ENCODE results near the gene ZNRF2. TPM values are rescaled to one million over a fixed set of nuclear protein-coding genes. Genes with fewer than 3 reads are reported as not detected.

ZNRF2 gene
- total RNA-seq, 2 donors from 2014 or later: 20.2 to 29.4 TPM

GRCh38 chr7:30278849-30279652 is 5.3 kb upstream of the ZNRF2 start:
- no peaks in the 10 kb centered on the region for H3K4me1 ChIP-seq (ENCODE audit: control insufficient read depth in 1 of 2, low read depth in 2 of 2)
- H3K4me3 ChIP-seq: no peak overlapping the region
- ATAC-seq (ENCODE audit: insufficient number of reproducible peaks, low FRiP score, low read depth) (no peak), DNase-seq (ENCODE audit: low spot score) (no peak)
- TF ChIP-seq CTCF (IDR thresholded peaks at IDR 0.05): no peak
- no peaks in the 10 kb centered on the region for H3K9me3 ChIP-seq
- H3K36me3 ChIP-seq: no peaks in the 10 kb centered on the region
- H3K27ac ChIP-seq: no peak overlapping the region
- H3K27me3 ChIP-seq (replicated peaks; ENCODE audit: insufficient read depth): no peaks in the 10 kb centered on the region

DNA sequence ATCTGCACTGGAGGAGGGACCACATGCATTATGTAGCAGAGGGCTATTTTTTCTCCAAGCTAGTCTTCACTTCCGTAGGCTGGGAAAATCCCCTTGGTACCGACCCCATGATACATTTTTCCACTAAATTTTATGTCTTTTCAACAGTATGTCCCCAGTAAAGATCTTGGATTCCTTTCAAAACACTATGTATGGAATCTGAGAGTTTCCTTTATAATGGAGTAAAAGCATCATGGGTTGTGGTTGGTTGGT is 4.8 kb upstream of the ZNRF2 start:
- H3K27me3 ChIP-seq (replicated peaks; ENCODE audit: insufficient read depth): no peaks in the 10 kb centered on the region
- no peak overlapping the region for H3K27ac ChIP-seq
- TF ChIP-seq CTCF (IDR thresholded peaks at IDR 0.05): no peak
- ATAC-seq (ENCODE audit: insufficient number of reproducible peaks, low FRiP score, low read depth) (no peak), DNase-seq (ENCODE audit: low spot score) (no peak)
- no peaks in the 10 kb centered on the region for H3K36me3 ChIP-seq
- H3K4me1 ChIP-seq (ENCODE audit: control insufficient read depth in 1 of 2, low read depth in 2 of 2): no peaks in the 10 kb centered on the region
- no peaks in the 10 kb centered on the region for H3K9me3 ChIP-seq
- no peak overlapping the region for H3K4me3 ChIP-seq

- TF ChIP-seq CTCF (IDR thresholded peaks at IDR 0.05): no peak
- ATAC-seq (ENCODE audit: insufficient number of reproducible peaks, low FRiP score, low read depth): no peak
- no peak overlapping the region for H3K27ac ChIP-seq
- H3K27me3 ChIP-seq (replicated peaks; ENCODE audit: insufficient read depth): no peaks in the 10 kb centered on the region
- no peak for DNase-seq (ENCODE audit: low spot score)
- no peak overlapping the region for H3K4me3 ChIP-seq
- H3K4me1 ChIP-seq (ENCODE audit: control insufficient read depth in 1 of 2, low read depth in 2 of 2): no peaks in the 10 kb centered on the region
- no peaks in the 10 kb centered on the region for H3K9me3 ChIP-seq
- H3K36me3 ChIP-seq: no peaks in the 10 kb centered on the region
These were observed 3.8 kb upstream of the ZNRF2 start for GRCh38 chr7:30280631-30281030.

- ATAC-seq (ENCODE audit: insufficient number of reproducible peaks, low FRiP score, low read depth) (no peak), DNase-seq (ENCODE audit: low spot score) (no peak)
- peaks cover 2 to 3% of the 10 kb centered on the region in 2 donors for H3K4me1 ChIP-seq (ENCODE audit: control insufficient read depth in 1 of 2, low read depth in 2 of 2)
- no peak overlapping the region for H3K27ac ChIP-seq
- no peak for TF ChIP-seq CTCF (IDR thresholded peaks at IDR 0.05)
- no peak overlapping the region for H3K4me3 ChIP-seq
- H3K36me3 ChIP-seq: no peaks in the 10 kb centered on the region
- no peaks in the 10 kb centered on the region for H3K9me3 ChIP-seq
- no peaks in the 10 kb centered on the region for H3K27me3 ChIP-seq (replicated peaks; ENCODE audit: insufficient read depth)
These were observed 3.1 kb upstream of the ZNRF2 start for GRCh38 chr7:30281263-30281662.

- ATAC-seq (ENCODE audit: insufficient number of reproducible peaks, low FRiP score, low read depth): no peak
- no peak for TF ChIP-seq CTCF (IDR thresholded peaks at IDR 0.05)
- no peak for DNase-seq (ENCODE audit: low spot score)
- Histone ChIP-seq H3K27ac (no peak overlapping the region), H3K27me3 (replicated peaks; ENCODE audit: insufficient read depth) (no peaks in the 10 kb centered on the region), H3K36me3 (no peaks in the 10 kb centered on the region), H3K4me3 (no peak overlapping the region), H3K9me3 (no peaks in the 10 kb centered on the region), H3K4me1 (ENCODE audit: control insufficient read depth in 1 of 2, low read depth in 2 of 2) (peaks cover 6 to 8% of the 10 kb centered on the region in 2 donors)
These were observed 2.6 kb upstream of the ZNRF2 start for GRCh38 chr7:30281791-30282190.

All from thoracic aorta (tissue), 2 donors.